ENCODE measurements around the gene SLC25A44.

DNA sequence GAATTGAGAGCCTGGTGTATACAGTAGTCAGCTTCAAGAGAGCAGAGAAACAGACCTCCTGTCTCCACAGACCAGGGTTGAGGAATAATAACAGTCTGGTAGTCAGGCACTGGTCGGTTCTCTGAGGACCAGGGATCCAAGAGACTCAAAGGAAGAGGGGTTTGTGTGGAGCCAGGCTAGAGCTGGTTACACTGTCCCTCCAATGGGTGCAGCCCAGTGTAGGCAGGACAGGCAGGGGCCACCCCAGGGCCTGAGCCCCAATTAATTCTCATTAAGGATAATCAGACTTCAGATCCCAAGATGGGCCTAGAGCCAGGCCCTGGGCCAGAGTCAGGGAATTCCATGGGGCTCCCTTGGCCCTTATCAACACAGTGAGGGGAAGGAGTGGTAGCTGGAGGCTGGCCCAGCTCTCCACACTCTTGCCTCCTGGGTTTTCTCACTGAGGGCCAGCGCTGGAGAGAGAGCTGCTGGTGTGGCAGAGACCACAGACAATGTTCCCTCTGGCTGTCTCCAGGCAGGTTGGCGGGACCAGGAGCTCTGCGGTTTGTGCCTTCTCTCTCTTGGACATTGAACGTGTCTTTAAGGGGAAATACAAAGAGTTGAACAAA, 31.4 kb upstream of the SLC25A44 start:
- TF ChIP-seq, protein P1, sequence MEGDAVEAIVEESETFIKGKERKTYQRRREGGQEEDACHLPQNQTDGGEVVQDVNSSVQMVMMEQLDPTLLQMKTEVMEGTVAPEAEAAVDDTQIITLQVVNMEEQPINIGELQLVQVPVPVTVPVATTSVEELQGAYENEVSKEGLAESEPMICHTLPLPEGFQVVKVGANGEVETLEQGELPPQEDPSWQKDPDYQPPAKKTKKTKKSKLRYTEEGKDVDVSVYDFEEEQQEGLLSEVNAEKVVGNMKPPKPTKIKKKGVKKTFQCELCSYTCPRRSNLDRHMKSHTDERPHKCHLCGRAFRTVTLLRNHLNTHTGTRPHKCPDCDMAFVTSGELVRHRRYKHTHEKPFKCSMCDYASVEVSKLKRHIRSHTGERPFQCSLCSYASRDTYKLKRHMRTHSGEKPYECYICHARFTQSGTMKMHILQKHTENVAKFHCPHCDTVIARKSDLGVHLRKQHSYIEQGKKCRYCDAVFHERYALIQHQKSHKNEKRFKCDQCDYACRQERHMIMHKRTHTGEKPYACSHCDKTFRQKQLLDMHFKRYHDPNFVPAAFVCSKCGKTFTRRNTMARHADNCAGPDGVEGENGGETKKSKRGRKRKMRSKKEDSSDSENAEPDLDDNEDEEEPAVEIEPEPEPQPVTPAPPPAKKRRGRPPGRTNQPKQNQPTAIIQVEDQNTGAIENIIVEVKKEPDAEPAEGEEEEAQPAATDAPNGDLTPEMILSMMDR (IDR thresholded peaks at IDR 0.05; ENCODE audit: control extremely low read depth in 1 of 3, insufficient read depth in 1 of 3, low read depth in 1 of 3, low read length in 3 of 3), result no peak
- TF ChIP-seq EZH2 (IDR thresholded peaks at IDR 0.05; ENCODE audit: low read depth, low read length, severe bottlenecking) (no peak), CHD2 (IDR thresholded peaks at IDR 0.05; ENCODE audit: low read length) (no peak), POLR2AphosphoS5 (IDR thresholded peaks at IDR 0.05; ENCODE audit: low read depth, low read length) (no peak), MAX (IDR thresholded peaks at IDR 0.05) (no peak), EP300 (IDR thresholded peaks at IDR 0.05; ENCODE audit: borderline replicate concordance in 1 of 2, low read depth in 2 of 2, low read length in 2 of 2) (no peak), HDAC2 (IDR thresholded peaks at IDR 0.05; ENCODE audit: borderline replicate concordance in 1 of 2, low read depth in 2 of 2, low read length in 2 of 2) (no peak), TAF7 (optimal IDR thresholded peaks at IDR 0.05; ENCODE audit: borderline replicate concordance, low read depth, low read length) (no peak), RFX5 (IDR thresholded peaks at IDR 0.05; ENCODE audit: borderline replicate concordance, low read depth, low read length) (no peak), ATF2 (IDR thresholded peaks at IDR 0.05; ENCODE audit: low read length) (no peak), JUN (IDR thresholded peaks at IDR 0.05; ENCODE audit: low read depth, low read length) (no peak), ZNF274 (IDR thresholded peaks at IDR 0.05; ENCODE audit: borderline replicate concordance, extremely low read depth, low read length) (no peak)
